ENCODE results near the gene ACHE. TPM values are rescaled to one million over a fixed set of nuclear protein-coding genes. Genes with fewer than 3 reads are reported as not detected.
"Not testable (repeated sequence)": the region's sequence is repeated elsewhere in the genome, so short reads cannot be mapped to it uniquely, and the experiment has no call there.

Gene ACHE
- total RNA-seq, result not detected

GRCh38 chr7:100895701-100895955 is at the start of gene ACHE:
ACHE (minus strand) TSS chr7:100895888; CDS start chr7:100894232, 1,656 bp downstream.
- POLR2A ChIA-PET, result no interaction called here
- Mint-ChIP-seq H3K4me3 (peak within 1 kb of the TSS; percentile 55), H3K27ac (no peak within 1 kb of the TSS), H3K4me1 (peaks cover 22% of the 10 kb centered on the region), H3K27me3 (peaks cover 48% of the 10 kb centered on the region), H3K36me3 (ENCODE audit: low read depth) (no peaks in the 10 kb centered on the region), H3K9me3 (no peaks in the 10 kb centered on the region)
- no peak for DNase-seq
- CTCF ChIA-PET, result interaction anchor here (0.6 to 2.3 kb wide), 4 partner anchors 20 to 167 kb away, joined by 3 to 10 read pairs (median 4); partner anchors contain the start of gene SRRT

GRCh38 chr7:100944138-100944537 is 48.5 kb upstream of the ACHE start:
- ChIA-PET POLR2A (no interaction called here), CTCF (interaction anchor here (0.7 to 1.1 kb wide), 2 partner anchors 22 to 29 kb away, joined by 3 to 4 read pairs; no protein-coding TSS in a partner anchor)
- no peak for DNase-seq
- peaks cover 11% of the 10 kb centered on the region for H3K9me3 Mint-ChIP-seq
- no peaks in the 10 kb centered on the region for H3K4me1 Mint-ChIP-seq
- no peak overlapping the region for H3K27ac Mint-ChIP-seq
- no peaks in the 10 kb centered on the region for H3K36me3 Mint-ChIP-seq (ENCODE audit: low read depth)
- no peak overlapping the region for H3K4me3 Mint-ChIP-seq
- H3K27me3 Mint-ChIP-seq, result peaks cover 12% of the 10 kb centered on the region

GRCh38 chr7:100943693-100944092 is 48.0 kb upstream of the ACHE start:
- ChIA-PET POLR2A (no interaction called here), CTCF (interaction anchor here (0.7 to 1.1 kb wide), 2 partner anchors 22 to 28 kb away, joined by 3 to 4 read pairs; no protein-coding TSS in a partner anchor)
- no peak overlapping the region for H3K4me3 Mint-ChIP-seq

GRCh38 chr7:100942045-100942774 is 46.5 kb upstream of the ACHE start:
- H3K36me3 Mint-ChIP-seq (ENCODE audit: low read depth), result no peaks in the 10 kb centered on the region
- H3K27ac Mint-ChIP-seq, result no peak overlapping the region
- ChIA-PET POLR2A (no interaction called here), CTCF (no interaction called here)
- H3K4me3 Mint-ChIP-seq, result no peak overlapping the region
- peaks cover 10% of the 10 kb centered on the region for H3K27me3 Mint-ChIP-seq
- DNase-seq, result no peak
- H3K4me1 Mint-ChIP-seq, result no peaks in the 10 kb centered on the region
- peaks cover 13% of the 10 kb centered on the region for H3K9me3 Mint-ChIP-seq

More at GRCh38 chr7:100943693-100944092, 48.0 kb upstream of the ACHE start:
- Mint-ChIP-seq H3K27ac (no peak overlapping the region), H3K27me3 (peaks cover 10% of the 10 kb centered on the region), H3K4me1 (no peaks in the 10 kb centered on the region), H3K36me3 (ENCODE audit: low read depth) (no peaks in the 10 kb centered on the region), H3K9me3 (peaks cover 13% of the 10 kb centered on the region)
- DNase-seq, result no peak

GRCh38 chr7:100936167-100936566 is 40.5 kb upstream of the ACHE start:
- H3K27me3 Mint-ChIP-seq; H3K36me3 Mint-ChIP-seq (ENCODE audit: low read depth); H3K9me3 Mint-ChIP-seq; DNase-seq; H3K4me1 Mint-ChIP-seq; H3K27ac Mint-ChIP-seq; CTCF ChIA-PET; H3K4me3 Mint-ChIP-seq; POLR2A ChIA-PET: not testable (repeated sequence)

GRCh38 chr7:100935381-100935780 is 39.7 kb upstream of the ACHE start:
- DNase-seq; POLR2A ChIA-PET; H3K27ac Mint-ChIP-seq; H3K9me3 Mint-ChIP-seq; H3K4me1 Mint-ChIP-seq; H3K4me3 Mint-ChIP-seq; H3K27me3 Mint-ChIP-seq; H3K36me3 Mint-ChIP-seq (ENCODE audit: low read depth): not testable (repeated sequence)
- CTCF ChIA-PET, result interaction anchor here (0.7 kb wide), 1 partner anchor 77 kb away, joined by 3 read pairs; no protein-coding TSS in a partner anchor

- Mint-ChIP-seq H3K4me3 (no peak overlapping the region), H3K27ac (no peak overlapping the region), H3K36me3 (ENCODE audit: low read depth) (no peaks in the 10 kb centered on the region), H3K9me3 (no peaks in the 10 kb centered on the region), H3K4me1 (no peaks in the 10 kb centered on the region), H3K27me3 (peaks cover 7% of the 10 kb centered on the region)
- no peak for DNase-seq
- POLR2A ChIA-PET, result no interaction called here
- CTCF ChIA-PET, result interaction anchor here (1.0 kb wide), 1 partner anchor 25 kb away, joined by 3 read pairs; no protein-coding TSS in a partner anchor
Observed at GRCh38 chr7:100933734-100934133, 38.0 kb upstream of the ACHE start.

- POLR2A ChIA-PET, result no interaction called here
Observed at GRCh38 chr7:100929808-100930174, 34.1 kb upstream of the ACHE start.

GRCh38 chr7:100923616-100924015 is 27.9 kb upstream of the ACHE start:
- H3K9me3 Mint-ChIP-seq; H3K4me3 Mint-ChIP-seq; H3K27ac Mint-ChIP-seq; H3K4me1 Mint-ChIP-seq; H3K27me3 Mint-ChIP-seq; POLR2A ChIA-PET; CTCF ChIA-PET; H3K36me3 Mint-ChIP-seq (ENCODE audit: low read depth); DNase-seq: not testable (repeated sequence)

More at GRCh38 chr7:100929808-100930174, 34.1 kb upstream of the ACHE start:
- peaks cover 3% of the 10 kb centered on the region for H3K27me3 Mint-ChIP-seq
- H3K27ac Mint-ChIP-seq, result no peak overlapping the region
- no peaks in the 10 kb centered on the region for H3K36me3 Mint-ChIP-seq (ENCODE audit: low read depth)
- CTCF ChIA-PET, result interaction anchor here (0.6 kb wide), 1 partner anchor 297 kb away, joined by 4 read pairs; no protein-coding TSS in a partner anchor
- H3K4me3 Mint-ChIP-seq, result no peak overlapping the region
- DNase-seq, result no peak
- no peaks in the 10 kb centered on the region for H3K9me3 Mint-ChIP-seq
- H3K4me1 Mint-ChIP-seq, result no peaks in the 10 kb centered on the region

GRCh38 chr7:100921039-100921438 is 25.4 kb upstream of the ACHE start:
- Mint-ChIP-seq H3K4me1 (no peaks in the 10 kb centered on the region), H3K36me3 (ENCODE audit: low read depth) (no peaks in the 10 kb centered on the region), H3K27me3 (peaks cover 9% of the 10 kb centered on the region), H3K27ac (no peak overlapping the region), H3K4me3 (no peak overlapping the region), H3K9me3 (no peaks in the 10 kb centered on the region)
- POLR2A ChIA-PET, result no interaction called here
- no peak for DNase-seq
- CTCF ChIA-PET, result no interaction called here

GRCh38 chr7:100919779-100920437 is 24.2 kb upstream of the ACHE start:
- H3K4me3 Mint-ChIP-seq; H3K27me3 Mint-ChIP-seq; POLR2A ChIA-PET; H3K9me3 Mint-ChIP-seq; H3K36me3 Mint-ChIP-seq (ENCODE audit: low read depth); DNase-seq; H3K27ac Mint-ChIP-seq; H3K4me1 Mint-ChIP-seq: not testable (repeated sequence)
- CTCF ChIA-PET, result interaction anchor here (0.7 kb wide), 1 partner anchor 12 kb away, joined by 7 read pairs; no protein-coding TSS in a partner anchor

GRCh38 chr7:100919335-100919734 is 23.6 kb upstream of the ACHE start:
- H3K36me3 Mint-ChIP-seq (ENCODE audit: low read depth); CTCF ChIA-PET; H3K27me3 Mint-ChIP-seq: not testable (repeated sequence)

GRCh38 chr7:100914879-100915447 is 19.3 kb upstream of the ACHE start:
- Mint-ChIP-seq H3K9me3 (no peaks in the 10 kb centered on the region), H3K36me3 (ENCODE audit: low read depth) (no peaks in the 10 kb centered on the region), H3K27ac (no peak overlapping the region), H3K4me3 (no peak overlapping the region), H3K27me3 (no peaks in the 10 kb centered on the region), H3K4me1 (peaks cover 2% of the 10 kb centered on the region)
- POLR2A ChIA-PET, result no interaction called here
- DNase-seq, result no peak
- CTCF ChIA-PET, result interaction anchor here (0.8 kb wide), 1 partner anchor 29 kb away, joined by 3 read pairs; no protein-coding TSS in a partner anchor

More at GRCh38 chr7:100919335-100919734, 23.6 kb upstream of the ACHE start:
- H3K4me3 Mint-ChIP-seq, H3K4me1 Mint-ChIP-seq, H3K9me3 Mint-ChIP-seq, DNase-seq, POLR2A ChIA-PET, H3K27ac Mint-ChIP-seq: not testable (repeated sequence)

All from activated CD4-positive, alpha-beta T cell treated with anti-CD3 and anti-CD28 coated beads, Interleukin-2, amount 10 ng/mL, durations not matched to agents 7 days and 5 days (primary cell).